ENCODE measurements around the gene XRCC4. TPM values are rescaled to one million over a fixed set of nuclear protein-coding genes. Genes with fewer than 3 reads are reported as not detected.

Gene XRCC4
- total RNA-seq, 1 experiment from 2014 or later = 10.8 TPM

DNA sequence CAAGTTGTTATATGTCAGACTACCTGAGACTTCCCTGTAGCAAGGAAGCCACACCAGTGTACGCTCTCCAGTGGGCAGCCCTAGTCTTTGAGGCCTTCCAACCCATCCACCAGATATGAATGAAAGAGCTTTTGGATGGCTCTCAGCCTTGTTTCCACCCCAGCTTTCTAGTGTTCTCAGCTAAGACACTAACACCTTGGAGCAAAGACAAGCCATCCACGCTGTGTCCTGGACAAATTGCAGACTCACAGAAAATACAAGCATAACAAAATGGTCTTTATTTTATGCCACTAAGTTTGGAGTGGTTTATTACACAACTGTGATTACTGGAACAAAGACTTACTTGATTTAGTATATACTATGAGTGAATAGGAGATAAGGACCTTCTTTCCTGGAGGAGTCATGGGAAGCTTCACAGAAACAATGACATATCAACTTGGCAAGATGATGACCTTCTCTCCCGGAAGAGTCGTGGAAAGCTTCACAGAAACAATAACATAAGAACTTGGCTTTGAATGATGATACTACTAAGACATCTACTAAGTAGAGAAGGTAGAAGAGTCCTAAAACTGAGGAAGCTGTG is 260.2 kb downstream of the XRCC4 start:
- H4K20me1 ChIP-seq (ENCODE audit: control insufficient read depth, insufficient read depth, insufficient read length) = no peaks in the 10 kb centered on the region
- H3T11ph ChIP-seq (ENCODE audit: low read length) = no peak overlapping the region
- no peak overlapping the region for H2BK120ac ChIP-seq (ENCODE audit: low read depth, low read length, poor library complexity, severe bottlenecking)
- H2AFZ ChIP-seq (ENCODE audit: low read length) = no peak overlapping the region
- no peaks in the 10 kb centered on the region for H3K23me2 ChIP-seq (ENCODE audit: insufficient read length, low read depth, low read length, poor library complexity, severe bottlenecking)
- no peak overlapping the region for H3K18ac ChIP-seq (ENCODE audit: insufficient read length, low read depth, low read length)
- no peak overlapping the region for H2BK20ac ChIP-seq (ENCODE audit: low read depth, low read length, poor library complexity, severe bottlenecking)
- Mint-ChIP-seq H3K27me3 (ENCODE audit: low read depth) (no peaks in the 10 kb centered on the region), H3K9me3 (no peaks in the 10 kb centered on the region), H3K4me3 (no peak overlapping the region), H3K4me1 (peaks cover 16 to 18% of the 10 kb centered on the region in 2 experiments), H3K36me3 (ENCODE audit: insufficient read depth in 1 of 3, low read depth in 3 of 3) (no peaks in the 10 kb centered on the region), H3K27ac (no peak overlapping the region)
- DNase-seq = no peak
- peaks cover 3% of the 10 kb centered on the region; the same call in 1 of the 2 replicates for H3K4me1 ChIP-seq (ENCODE audit: insufficient read depth, low read length)
- no peak overlapping the region for H3K14ac ChIP-seq (ENCODE audit: insufficient read depth, low read length)
- no peaks in the 10 kb centered on the region for H3K9me3 ChIP-seq (ENCODE audit: control insufficient read depth, low read depth, low read length)
- no peak overlapping the region for H4K8ac ChIP-seq (replicated peaks; ENCODE audit: insufficient read length, low read depth, low read length)
- no peak overlapping the region for H3K4me2 ChIP-seq (ENCODE audit: insufficient read depth, insufficient read length, low read length)
- H2BK5ac ChIP-seq (ENCODE audit: insufficient read length, low read length) = no peak overlapping the region
- H3K9ac ChIP-seq (ENCODE audit: extremely low read depth, insufficient read length, low read length) = no peak overlapping the region
- no peak overlapping the region for H3K56ac ChIP-seq (ENCODE audit: insufficient read length, low read depth, low read length)
- no peak for TF ChIP-seq CTCF (conservative IDR thresholded peaks at IDR 0.05)
- no peak overlapping the region for H4K5ac ChIP-seq (ENCODE audit: insufficient read length, low read depth, low read length)
- H3K79me1 ChIP-seq (ENCODE audit: insufficient read depth, low read depth, low read length, poor library complexity, severe bottlenecking) = no peaks in the 10 kb centered on the region
- no peaks in the 10 kb centered on the region for H3K79me2 ChIP-seq (ENCODE audit: insufficient read depth, low read length)
- H3K27ac ChIP-seq (ENCODE audit: insufficient read length, low read depth, low read length) = no peak overlapping the region
- H2BK15ac ChIP-seq (ENCODE audit: low read depth, low read length) = no peak overlapping the region
- no peak overlapping the region for H2BK12ac ChIP-seq (ENCODE audit: insufficient read length, low read depth, low read length)
- WGBS (ENCODE audit: extremely low coverage, insufficient read length, low lambda C conversion rate) = no CpG with 5 or more reads among the region's 4 CpGs
- no peak overlapping the region for H4K91ac ChIP-seq (ENCODE audit: insufficient read length, low read depth, low read length)
- no peaks in the 10 kb centered on the region for H3K27me3 ChIP-seq (ENCODE audit: insufficient read depth, low read length)
- H3K23ac ChIP-seq (ENCODE audit: insufficient read length, low read depth, low read length) = no peak overlapping the region
- H3K4ac ChIP-seq (ENCODE audit: low read depth, low read length) = no peak overlapping the region
- H2AK5ac ChIP-seq (ENCODE audit: insufficient read length, low read length) = no peak overlapping the region
